H9 (cell line): ENCODE measurements around the gene PMEPA1. TPM values are rescaled to one million over a fixed set of nuclear protein-coding genes. Genes with fewer than 3 reads are reported as not detected.
A peak's percentile ranks its signal among the peaks of the same experiment; 100 is the strongest.

ENCODE experiments used
- DNase-seq: peaks from one replicate; pipeline ENCODE4 v3.0.0-alpha.2; 2017
- H2AFZ ChIP-seq: one replicate; pipeline ENCODE4 v1.6.1; 2013; ENCODE audit warnings: mild to moderate bottlenecking, low read length, control low read depth, moderate library complexity
- H2AK5ac ChIP-seq: 2 replicates; pipeline ENCODE4 v1.6.1; 2013; ENCODE audit warnings: low read length, control low read depth, mixed read lengths; ENCODE audit not compliant: insufficient read length
- H2BK120ac ChIP-seq: one replicate; pipeline ENCODE4 v1.6.1; 2013; ENCODE audit warnings: low read depth, mild to moderate bottlenecking, low read length, control low read depth, inconsistent platforms; ENCODE audit not compliant: poor library complexity, severe bottlenecking
- H2BK12ac ChIP-seq: 2 replicates; pipeline ENCODE4 v1.6.1; 2013; ENCODE audit warnings: low read length, control low read depth, mixed read lengths, low read depth; ENCODE audit not compliant: insufficient read length
- H2BK15ac ChIP-seq: 2 replicates; pipeline ENCODE4 v1.6.1; 2013; ENCODE audit warnings: low read depth, low read length, control low read depth
- H2BK20ac ChIP-seq: one replicate; pipeline ENCODE4 v1.6.1; 2013; ENCODE audit warnings: low read depth, mild to moderate bottlenecking, low read length, control low read depth, inconsistent platforms; ENCODE audit not compliant: poor library complexity, severe bottlenecking
- H2BK5ac ChIP-seq: 2 replicates; pipeline ENCODE4 v1.6.1; 2013; ENCODE audit warnings: low read length, control low read depth, mixed read lengths; ENCODE audit not compliant: insufficient read length
- H3K14ac ChIP-seq: 2 replicates; pipeline ENCODE4 v1.6.1; 2013; ENCODE audit warnings: low read length, control low read depth; ENCODE audit not compliant: insufficient read depth
- H3K18ac ChIP-seq: 2 replicates; pipeline ENCODE4 v1.6.1; 2013; ENCODE audit warnings: low read depth, mild to moderate bottlenecking, mixed read lengths, low read length, control low read depth; ENCODE audit not compliant: insufficient read length
- H3K23ac ChIP-seq: 2 replicates; pipeline ENCODE4 v1.6.1; 2013; ENCODE audit warnings: low read length, control low read depth, mixed read lengths, low read depth; ENCODE audit not compliant: insufficient read length
- H3K23me2 ChIP-seq: 2 replicates; pipeline ENCODE4 v1.6.1; 2013; ENCODE audit warnings: low read depth, mild to moderate bottlenecking, mixed read lengths, low read length, control low read depth; ENCODE audit not compliant: insufficient read length, poor library complexity, severe bottlenecking
- H3K27ac ChIP-seq: 2 replicates; pipeline ENCODE4 v1.5.1; 2013; ENCODE audit warnings: low read length, control low read depth, mixed read lengths, low read depth; ENCODE audit not compliant: insufficient read length
- H3K27me3 ChIP-seq: 2 replicates; pipeline ENCODE4 v1.6.1; 2013; ENCODE audit warnings: low read length, control low read depth, inconsistent platforms; ENCODE audit not compliant: insufficient read depth
- H3K4ac ChIP-seq: 2 replicates; pipeline ENCODE4 v1.6.1; 2013; ENCODE audit warnings: low read depth, mild to moderate bottlenecking, control low read depth, inconsistent platforms, low read length, moderate library complexity
- H3K4me1 ChIP-seq: 2 replicates; pipeline ENCODE4 v1.6.1; 2013; ENCODE audit warnings: low read length, control low read depth, inconsistent platforms; ENCODE audit not compliant: insufficient read depth
- H3K4me2 ChIP-seq: 2 replicates; pipeline ENCODE4 v1.6.1; 2013; ENCODE audit warnings: low read length, control low read depth, mixed read lengths; ENCODE audit not compliant: insufficient read length, insufficient read depth
- H3K56ac ChIP-seq: 2 replicates; pipeline ENCODE4 v1.6.1; 2013; ENCODE audit warnings: low read depth, mild to moderate bottlenecking, mixed read lengths, low read length, control low read depth; ENCODE audit not compliant: insufficient read length
- H3K79me1 ChIP-seq: 2 replicates; pipeline ENCODE4 v1.6.1; 2013; ENCODE audit warnings: low read depth, mild to moderate bottlenecking, moderate library complexity, low read length, control low read depth, inconsistent platforms; ENCODE audit not compliant: insufficient read depth, poor library complexity, severe bottlenecking
- H3K79me2 ChIP-seq: 2 replicates; pipeline ENCODE4 v1.6.1; 2013; ENCODE audit warnings: low read length, control low read depth, inconsistent platforms; ENCODE audit not compliant: insufficient read depth
- H3K9ac ChIP-seq: 2 replicates; pipeline ENCODE4 v1.6.1; 2013; ENCODE audit warnings: low read length, control low read depth, mixed read lengths; ENCODE audit not compliant: insufficient read length; ENCODE audit errors: extremely low read depth
- H3K9me3 ChIP-seq: one replicate; pipeline ENCODE4 v1.6.1; 2013; ENCODE audit warnings: low read depth, low read length, inconsistent platforms; ENCODE audit not compliant: control insufficient read depth
- H3T11ph ChIP-seq: one replicate; pipeline ENCODE4 v1.6.1; 2013; ENCODE audit warnings: mild to moderate bottlenecking, low read length, control low read depth, inconsistent platforms
- H4K20me1 ChIP-seq: one replicate; pipeline ENCODE4 v1.6.1; 2013; ENCODE audit not compliant: control insufficient read depth, insufficient read length, insufficient read depth
- H4K5ac ChIP-seq: 2 replicates; pipeline ENCODE4 v1.6.1; 2013; ENCODE audit warnings: low read depth, mild to moderate bottlenecking, mixed read lengths, low read length, control low read depth; ENCODE audit not compliant: insufficient read length
- H4K8ac ChIP-seq: replicated peaks from 2 replicates; pipeline ENCODE4 v1.6.1; 2013; ENCODE audit warnings: low read length, control low read depth, mixed read lengths, low read depth; ENCODE audit not compliant: insufficient read length
- H4K91ac ChIP-seq: 2 replicates; pipeline ENCODE4 v1.6.1; 2013; ENCODE audit warnings: low read depth, mild to moderate bottlenecking, moderate library complexity, mixed read lengths, low read length, control low read depth; ENCODE audit not compliant: insufficient read length
- H3K27ac Mint-ChIP-seq, 3 experiments: 2 replicates in 2 of 3; 3 replicates in 1 of 3; pipeline ENCODE4 v1.8.0; 2020 to 2021; ENCODE audit warnings: mixed read lengths in 3 of 3, mild to moderate bottlenecking in 1 of 3, moderate library complexity in 1 of 3
- H3K27me3 Mint-ChIP-seq: 2 replicates; pipeline ENCODE4 v1.8.0; 2021; ENCODE audit warnings: low read depth, mild to moderate bottlenecking, moderate library complexity, mixed read lengths
- H3K36me3 Mint-ChIP-seq, 3 experiments: 2 replicates in 2 of 3; 3 replicates in 1 of 3; pipeline ENCODE4 v1.8.0; 2020 to 2021; ENCODE audit warnings: low read depth in 3 of 3, mixed read lengths in 3 of 3; ENCODE audit not compliant: insufficient read depth in 1 of 3
- H3K4me1 Mint-ChIP-seq, 2 experiments: 2 replicates each; pipeline ENCODE4 v1.8.0; 2020; ENCODE audit warnings: mixed read lengths in 2 of 2
- H3K4me3 Mint-ChIP-seq, 2 experiments: 2 replicates in 1 of 2; 3 replicates in 1 of 2; pipeline ENCODE4 v1.8.0; 2020 to 2021; ENCODE audit warnings: mild to moderate bottlenecking in 2 of 2, mixed read lengths in 2 of 2, moderate library complexity in 1 of 2
- H3K9me3 Mint-ChIP-seq, 2 experiments: 2 replicates in 1 of 2; 3 replicates in 1 of 2; pipeline ENCODE4 v1.8.0; 2020; ENCODE audit warnings: mild to moderate bottlenecking in 2 of 2, mixed read lengths in 2 of 2, moderate library complexity in 1 of 2
- WGBS: extraction: QIAGEN DNeasy Blood & Tissue Kit; methylation state at CpG from one replicate; pipeline ENCODE4 v1.1.7; 2013; ENCODE audit warnings: missing lambda C conversion rate, low lambda C conversion rate, mixed read lengths; ENCODE audit not compliant: insufficient read length; ENCODE audit errors: extremely low coverage; 5-methylcytosine and 5-hydroxymethylcytosine counted together
- total RNA-seq: library from RNA; stranded (reverse); gene quantifications from 2 replicates; pipeline ENCODE4 v1.2.1, GENCODE V29; 2021
- TF ChIP-seq, protein P1 (sequence below): fragments of 200-600 bp; sonication (generic); conservative IDR thresholded peaks from 3 replicates; pipeline ENCODE4 v1.8.0; 2021; ENCODE audit warnings: antibody characterized with exemption, mild to moderate bottlenecking

Gene PMEPA1
- total RNA-seq, 1 experiment from 2014 or later, result 34.6 TPM

DNA sequence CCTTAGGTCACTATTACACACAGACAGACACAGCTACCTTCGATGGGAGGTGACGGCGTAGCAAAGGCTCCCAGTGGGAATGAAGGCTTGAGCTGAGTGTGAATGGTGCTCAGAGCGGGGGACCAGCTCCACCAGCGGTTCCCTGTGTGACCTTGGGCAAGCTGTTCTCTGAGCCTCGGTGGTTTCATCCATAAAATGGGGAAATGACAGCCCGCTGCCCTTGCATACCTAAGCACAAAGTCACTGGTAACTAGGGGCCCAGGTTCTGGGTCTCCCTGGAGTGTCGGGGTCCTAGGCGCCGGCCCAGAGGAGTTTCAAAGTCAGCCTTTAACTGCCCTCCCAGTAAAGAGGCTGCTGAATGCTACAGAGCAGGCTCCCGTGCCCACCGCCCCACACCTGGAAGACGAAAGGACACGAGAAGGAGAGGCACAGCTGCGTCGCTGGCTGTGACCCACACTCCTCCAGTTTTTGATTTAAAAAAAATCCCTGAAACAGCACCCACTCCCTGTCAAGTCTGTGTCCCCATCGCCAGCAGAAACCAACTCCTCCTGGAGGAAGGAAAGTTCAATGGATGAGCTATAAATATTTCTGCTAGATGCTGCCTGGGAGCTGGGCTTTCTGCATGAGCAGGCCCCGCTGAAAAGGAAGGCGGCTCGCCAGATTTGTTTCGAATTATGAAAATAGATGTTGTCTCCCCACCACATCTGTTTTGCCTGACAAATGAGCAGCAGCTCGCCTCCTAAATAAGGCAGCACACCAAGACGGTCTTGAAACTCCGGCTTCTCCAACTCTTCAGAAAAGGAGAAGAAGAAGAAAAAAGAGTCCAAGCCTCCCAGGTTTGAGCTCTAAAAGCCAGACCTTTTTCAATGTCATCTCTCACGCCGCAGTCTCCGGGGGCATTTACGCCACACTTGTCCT is 27.4 kb downstream of the PMEPA1 start:
- H2BK15ac ChIP-seq, result no peak overlapping the region
- H3T11ph ChIP-seq, result no peak overlapping the region
- H2AFZ ChIP-seq, result no peak overlapping the region
- no peaks in the 10 kb centered on the region for H3K23me2 ChIP-seq
- H3K27ac Mint-ChIP-seq, result peak overlapping the region in 2 of 3 experiments; percentile 19 to 90; a peak in 5 of 7 replicates
- no peak overlapping the region for H3K4me2 ChIP-seq
- WGBS, result no CpG with 5 or more reads among the region's 28 CpGs
- H2AK5ac ChIP-seq, result no peak overlapping the region
- H3K4me1 ChIP-seq, result peaks cover 30% of the 10 kb centered on the region
- no peak overlapping the region for H3K27ac ChIP-seq
- H3K79me1 ChIP-seq, result no peaks in the 10 kb centered on the region
- H3K79me2 ChIP-seq, result peaks cover 22% of the 10 kb centered on the region; the same call in 1 of the 2 replicates
- H3K27me3 ChIP-seq, result no peaks in the 10 kb centered on the region
- H2BK5ac ChIP-seq, result no peak overlapping the region
- no peaks in the 10 kb centered on the region for H3K9me3 ChIP-seq
- H3K4me3 Mint-ChIP-seq, result no peak overlapping the region
- no peak overlapping the region for H2BK20ac ChIP-seq
- no peak overlapping the region for H4K5ac ChIP-seq
- H3K36me3 Mint-ChIP-seq, result peaks cover 0 to 15% (median 8%) of the 10 kb centered on the region in 3 experiments; a peak in 4 of 7 replicates
- H4K91ac ChIP-seq, result no peak overlapping the region
- H2BK12ac ChIP-seq, result no peak overlapping the region
- DNase-seq, result no peak
- no peak overlapping the region for H3K14ac ChIP-seq
- no peak overlapping the region for H3K9ac ChIP-seq
- H2BK120ac ChIP-seq, result no peak overlapping the region
- H3K23ac ChIP-seq, result no peak overlapping the region
- peaks cover 83 to 91% of the 10 kb centered on the region in 2 experiments for H3K4me1 Mint-ChIP-seq
- no peak overlapping the region for H3K56ac ChIP-seq
- no peak overlapping the region for H4K8ac ChIP-seq
- H4K20me1 ChIP-seq, result no peaks in the 10 kb centered on the region
- TF ChIP-seq, protein P1, sequence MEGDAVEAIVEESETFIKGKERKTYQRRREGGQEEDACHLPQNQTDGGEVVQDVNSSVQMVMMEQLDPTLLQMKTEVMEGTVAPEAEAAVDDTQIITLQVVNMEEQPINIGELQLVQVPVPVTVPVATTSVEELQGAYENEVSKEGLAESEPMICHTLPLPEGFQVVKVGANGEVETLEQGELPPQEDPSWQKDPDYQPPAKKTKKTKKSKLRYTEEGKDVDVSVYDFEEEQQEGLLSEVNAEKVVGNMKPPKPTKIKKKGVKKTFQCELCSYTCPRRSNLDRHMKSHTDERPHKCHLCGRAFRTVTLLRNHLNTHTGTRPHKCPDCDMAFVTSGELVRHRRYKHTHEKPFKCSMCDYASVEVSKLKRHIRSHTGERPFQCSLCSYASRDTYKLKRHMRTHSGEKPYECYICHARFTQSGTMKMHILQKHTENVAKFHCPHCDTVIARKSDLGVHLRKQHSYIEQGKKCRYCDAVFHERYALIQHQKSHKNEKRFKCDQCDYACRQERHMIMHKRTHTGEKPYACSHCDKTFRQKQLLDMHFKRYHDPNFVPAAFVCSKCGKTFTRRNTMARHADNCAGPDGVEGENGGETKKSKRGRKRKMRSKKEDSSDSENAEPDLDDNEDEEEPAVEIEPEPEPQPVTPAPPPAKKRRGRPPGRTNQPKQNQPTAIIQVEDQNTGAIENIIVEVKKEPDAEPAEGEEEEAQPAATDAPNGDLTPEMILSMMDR, result no peak
- H3K4ac ChIP-seq, result no peak overlapping the region
- no peak overlapping the region for H3K18ac ChIP-seq
- no peaks in the 10 kb centered on the region for H3K9me3 Mint-ChIP-seq
- no peaks in the 10 kb centered on the region for H3K27me3 Mint-ChIP-seq
